NCI-H1417 treated with DMSO at 0.1 percent for 48 hours (cell line): ENCODE data around the gene ARHGAP15.

ENCODE experiments used
- DNase-seq: peaks from one replicate; lab custom pipeline; 2025; lab: John Stamatoyannopoulos, UW

Gene ARHGAP15

DNA sequence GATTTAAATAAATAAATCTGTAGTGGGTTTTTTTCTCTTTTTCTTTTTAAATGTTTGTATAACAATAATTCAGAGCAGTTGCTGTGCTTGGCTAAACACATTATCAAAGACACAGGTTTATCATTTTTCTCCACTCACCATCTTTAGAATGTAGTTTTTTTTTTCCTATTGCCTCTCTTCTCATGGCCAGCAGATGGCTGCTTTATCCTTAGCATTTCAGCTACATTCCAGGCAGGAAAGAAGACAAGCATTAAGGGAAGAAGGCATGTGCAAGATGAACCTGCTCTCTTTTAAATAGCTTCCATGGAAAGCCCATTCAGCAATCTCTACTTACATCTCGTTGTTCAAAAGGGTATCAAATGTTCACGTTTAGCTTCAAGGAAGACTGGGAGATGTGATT lies 42.6 kb downstream of the ARHGAP15 start:
- no peak for DNase-seq

GRCh38 chr2:143175438-143175837 lies 46.2 kb downstream of the ARHGAP15 start:
- DNase-seq = no peak

GRCh38 chr2:143176606-143177005 lies 47.4 kb downstream of the ARHGAP15 start:
- DNase-seq = no peak

DNA sequence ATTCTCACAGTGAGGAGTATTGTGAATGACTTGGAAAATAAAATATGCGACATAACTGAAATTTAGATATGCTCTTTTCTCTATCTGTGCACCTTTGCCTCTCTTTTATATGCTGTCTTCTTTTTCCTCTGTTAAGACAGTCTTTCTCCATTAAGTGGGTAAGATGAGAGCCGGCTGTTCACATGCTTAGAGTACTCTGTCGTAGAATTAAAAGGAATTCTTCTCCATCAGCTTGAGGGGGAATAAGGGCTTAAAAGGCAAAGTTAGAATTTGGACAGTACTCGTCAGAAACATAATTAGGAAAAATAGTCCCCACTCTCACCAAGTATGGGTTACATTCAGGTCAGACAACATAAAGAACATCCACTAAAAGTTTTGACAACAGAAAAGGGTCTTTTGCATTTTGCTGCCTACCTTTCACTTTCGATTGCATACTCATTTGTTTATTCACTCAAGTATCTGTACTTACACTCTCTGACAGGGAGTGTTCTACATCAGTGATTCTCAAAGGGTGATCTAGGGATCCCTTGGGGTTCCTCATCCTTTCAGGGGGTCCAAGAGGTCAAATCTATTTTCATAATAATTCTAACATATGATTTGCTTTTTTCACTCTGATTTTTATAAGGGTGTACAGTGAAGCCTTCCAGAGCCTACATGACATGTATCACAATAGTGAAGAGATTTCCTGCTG lies 48.0 kb downstream of the ARHGAP15 start:
- no peak for DNase-seq

DNA sequence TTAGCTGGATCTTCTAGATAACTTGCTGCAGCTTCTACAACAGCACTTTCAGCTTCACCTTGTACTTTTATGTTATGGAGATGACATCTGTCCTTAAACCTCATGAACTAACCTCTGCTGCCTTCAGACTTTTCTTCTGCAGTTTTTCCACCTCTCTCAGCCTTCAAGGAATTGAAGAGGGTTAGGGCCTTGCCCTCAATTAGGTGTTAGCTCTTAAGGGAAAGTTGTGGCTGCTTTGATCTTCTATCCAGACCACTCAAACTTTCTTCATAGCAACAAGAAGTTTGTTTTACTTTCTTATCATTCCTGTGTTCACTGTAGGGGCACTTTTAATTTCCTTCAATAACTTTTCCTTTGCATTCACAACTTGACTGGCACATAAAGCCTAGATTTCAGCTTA lies 52.3 kb downstream of the ARHGAP15 start:
- DNase-seq = no peak

GRCh38 chr2:143182649-143183048 lies 53.4 kb downstream of the ARHGAP15 start:
- no peak for DNase-seq

GRCh38 chr2:143183804-143184463 lies 54.7 kb downstream of the ARHGAP15 start:
- no peak for DNase-seq

- DNase-seq = no peak
Measured at GRCh38 chr2:143186876-143187275, 57.7 kb downstream of the ARHGAP15 start.

DNA sequence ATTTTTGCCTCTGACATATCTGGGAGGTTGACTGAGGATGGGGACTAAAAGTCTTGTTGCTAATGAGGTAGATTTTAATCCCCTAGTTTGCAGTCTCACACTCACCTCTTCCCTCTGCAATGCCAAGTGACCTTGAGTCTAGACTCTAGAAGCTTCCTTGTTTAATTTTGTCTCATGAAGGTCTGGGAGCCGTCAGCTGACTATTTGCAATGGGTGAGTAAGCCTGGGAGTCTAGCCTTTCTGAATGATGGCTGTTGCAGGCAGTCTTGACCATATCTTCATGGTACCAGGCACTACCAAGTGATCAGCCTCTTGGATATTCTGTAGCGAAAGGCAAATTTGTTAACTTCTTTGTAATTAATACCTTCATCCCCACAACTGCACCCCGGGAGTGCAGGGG lies 61.2 kb downstream of the ARHGAP15 start:
- no peak for DNase-seq

GRCh38 chr2:143192106-143192505 lies 62.9 kb downstream of the ARHGAP15 start:
- no peak for DNase-seq

DNA sequence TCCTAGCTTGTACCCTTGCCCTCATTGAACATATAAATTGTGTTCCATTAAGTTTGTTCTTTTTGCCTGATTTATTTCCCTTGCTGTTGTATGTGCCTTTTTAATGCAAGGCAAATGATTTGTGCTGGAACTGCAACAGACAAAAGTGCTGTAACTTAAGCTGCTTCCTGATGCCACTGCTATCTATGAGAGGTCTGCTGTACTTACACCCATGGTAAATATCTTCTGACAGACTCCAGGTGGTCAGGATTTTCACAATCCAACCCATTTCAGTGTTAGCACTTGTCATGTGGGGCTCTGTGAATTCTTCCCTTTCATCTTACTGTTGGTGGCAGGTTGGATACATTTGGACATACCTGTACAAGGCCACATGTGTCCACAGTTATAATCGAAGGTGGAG lies 63.5 kb downstream of the ARHGAP15 start:
- no peak for DNase-seq

GRCh38 chr2:143193121-143193520 lies 63.9 kb downstream of the ARHGAP15 start:
- DNase-seq = no peak

GRCh38 chr2:143195511-143195910 lies 66.3 kb downstream of the ARHGAP15 start:
- no peak for DNase-seq

GRCh38 chr2:143204062-143204461 lies 74.8 kb downstream of the ARHGAP15 start:
- no peak for DNase-seq

GRCh38 chr2:143205106-143205764 lies 76.0 kb downstream of the ARHGAP15 start:
- DNase-seq = no peak

GRCh38 chr2:143209570-143210445 lies 80.6 kb downstream of the ARHGAP15 start:
- no peak for DNase-seq

- no peak for DNase-seq
Measured at GRCh38 chr2:143210446-143210819, 81.2 kb downstream of the ARHGAP15 start.

DNA sequence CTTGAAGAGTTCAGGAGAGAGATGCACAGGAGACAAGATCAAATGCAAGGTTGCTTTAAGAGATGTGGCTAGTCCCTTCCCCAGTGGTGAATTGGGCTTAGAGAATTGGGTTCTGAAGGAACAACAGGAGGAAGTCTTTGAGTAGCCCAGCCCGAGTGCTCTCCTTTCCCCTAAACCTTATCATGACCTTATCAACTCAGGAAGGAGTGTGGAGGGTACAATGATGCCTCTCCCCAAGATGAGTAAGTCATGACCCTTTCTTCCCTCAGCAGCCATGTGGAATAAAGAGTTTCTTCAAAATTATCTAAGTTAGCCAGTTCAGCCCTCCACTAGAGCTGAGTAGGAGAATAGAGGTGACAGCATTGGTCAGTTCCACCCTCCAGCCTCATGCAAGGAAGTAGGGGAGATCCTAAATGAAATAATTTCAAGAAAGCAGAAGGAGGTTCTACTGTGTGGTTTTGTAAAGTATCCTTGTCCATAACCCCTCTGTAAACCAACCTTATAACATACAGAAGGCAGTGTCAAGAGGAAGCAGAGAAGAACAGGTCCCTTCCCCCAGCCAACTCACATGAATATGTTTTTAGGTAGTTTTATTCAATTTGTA lies 88.4 kb downstream of the ARHGAP15 start:
- no peak for DNase-seq

DNA sequence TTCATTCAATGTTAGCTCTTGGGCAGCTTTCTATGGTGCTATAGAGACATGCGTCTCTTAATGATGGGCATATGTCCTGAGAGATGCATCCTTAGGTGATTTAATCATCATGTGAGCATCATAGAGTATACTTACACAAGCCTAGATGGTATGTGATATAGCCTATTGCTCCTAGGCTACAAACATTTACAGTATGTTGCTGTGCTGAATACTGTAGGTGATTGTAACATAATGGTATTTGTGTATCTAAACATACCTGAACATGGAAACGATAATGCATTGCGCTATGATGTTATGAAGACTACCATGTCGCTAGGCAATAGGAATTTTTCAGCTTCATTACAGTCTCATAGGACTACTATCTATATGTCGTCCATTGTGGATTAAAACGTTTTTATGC lies 89.4 kb downstream of the ARHGAP15 start:
- no peak for DNase-seq

GRCh38 chr2:143219266-143219665 lies 90.0 kb downstream of the ARHGAP15 start:
- no peak for DNase-seq

DNA sequence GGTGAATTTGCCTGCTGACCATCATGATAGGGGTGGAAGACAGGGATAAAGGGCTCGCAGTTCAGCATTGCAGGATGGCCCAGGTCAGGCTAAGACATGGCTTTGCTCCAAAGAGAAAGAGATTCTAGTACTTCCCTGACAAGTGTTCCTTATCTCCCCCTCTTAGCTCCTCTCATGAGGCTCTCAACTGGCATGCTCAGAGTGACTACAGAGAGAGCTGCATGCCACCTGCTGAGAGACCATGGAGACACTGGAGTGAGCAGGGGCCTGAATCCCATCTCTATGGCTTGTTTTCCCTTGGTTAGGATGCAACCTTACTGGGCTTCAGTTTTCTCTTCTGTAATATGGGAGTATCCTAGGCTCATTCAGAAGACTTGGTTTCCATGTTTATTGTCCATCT lies 94.3 kb downstream of the ARHGAP15 start:
- DNase-seq = no peak

DNA sequence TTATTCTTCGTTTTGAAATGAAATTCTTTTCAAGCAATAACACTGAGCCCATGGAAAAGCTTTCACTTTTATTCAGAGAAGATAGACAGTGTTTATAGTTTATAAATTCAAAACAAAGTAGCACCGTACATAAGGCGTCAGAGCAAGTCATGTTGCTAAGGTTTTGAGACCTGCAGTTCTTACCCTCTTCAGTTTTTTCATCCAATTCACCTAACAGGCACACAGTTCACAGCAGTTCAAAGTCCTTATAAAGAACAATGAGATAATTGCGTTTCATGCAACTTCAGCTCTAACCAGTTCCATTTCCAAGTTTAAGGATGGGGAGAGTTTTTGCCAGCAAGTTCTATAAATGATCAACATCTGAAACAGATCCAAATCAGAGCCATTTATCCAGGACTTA lies 96.7 kb downstream of the ARHGAP15 start:
- no peak for DNase-seq
